H1 (cell line): ENCODE measurements around the gene DDIAS. TPM values are rescaled to one million over a fixed set of nuclear protein-coding genes. Genes with fewer than 3 reads are reported as not detected.

Source experiments
- JUN ChIP-seq: IDR thresholded peaks from 2 replicates; pipeline ENCODE4 v1.6.1; 2011; ENCODE audit warnings: low read depth, mild to moderate bottlenecking, improper control_type of control experiment, low read length
- SP1 ChIP-seq: IDR thresholded peaks from 2 replicates; pipeline ENCODE4 v1.6.1; 2011; ENCODE audit warnings: low read depth, low read length
- ZNF274 ChIP-seq: IDR thresholded peaks from 2 replicates; pipeline ENCODE4 v1.7.0; 2012; ENCODE audit warnings: low read length, borderline replicate concordance; ENCODE audit errors: extremely low read depth
- polyA plus RNA-seq, 7 experiments: library from polyadenylated mRNA; depleted of rRNA in 3 of 7; stranded (reverse) in 5 of 7; unstranded in 2 of 7; fragments of >200 nt in 5 of 7; fragments of 200-250 nt in 2 of 7; gene quantifications; 1 replicate in 5 of 7; 2 replicates in 1 of 7; 4 replicates in 1 of 7; pipeline versions ENCODE4 v1.2.1 to v1.2.3, GENCODE V29; 2011 to 2013; ENCODE audit warnings: missing spikeins in 2 of 7, mixed read lengths in 2 of 7
- total RNA-seq: library from RNA; stranded (reverse); fragmentation: NEBNext Ultra II Directional; extraction: Animal tissue kit (Norgen Biotek cat#: 25700); gene quantifications from 2 replicates; pipeline ENCODE4 v1.2.1, GENCODE V29; 2021
- TF ChIP-seq, protein P1 (sequence below), 3 experiments: IDR thresholded peaks; 1 replicate in 2 of 3; 2 replicates in 1 of 3; pipeline versions ENCODE4 v1.5.1 to v1.6.1; 2011; ENCODE audit warnings: low read length in 3 of 3, mild to moderate bottlenecking in 3 of 3, inconsistent platforms in 2 of 3, low read depth in 1 of 3, moderate library complexity in 1 of 3; ENCODE audit not compliant: insufficient read depth in 1 of 3; ENCODE audit errors: control extremely low read depth in 1 of 3

The DDIAS gene
- total and polyA plus RNA-seq, 2 of the 8 experiments (the other 6 are each of a cell fraction or from before 2014, with no cell fraction given): 11.6 to 25.7 TPM

DNA sequence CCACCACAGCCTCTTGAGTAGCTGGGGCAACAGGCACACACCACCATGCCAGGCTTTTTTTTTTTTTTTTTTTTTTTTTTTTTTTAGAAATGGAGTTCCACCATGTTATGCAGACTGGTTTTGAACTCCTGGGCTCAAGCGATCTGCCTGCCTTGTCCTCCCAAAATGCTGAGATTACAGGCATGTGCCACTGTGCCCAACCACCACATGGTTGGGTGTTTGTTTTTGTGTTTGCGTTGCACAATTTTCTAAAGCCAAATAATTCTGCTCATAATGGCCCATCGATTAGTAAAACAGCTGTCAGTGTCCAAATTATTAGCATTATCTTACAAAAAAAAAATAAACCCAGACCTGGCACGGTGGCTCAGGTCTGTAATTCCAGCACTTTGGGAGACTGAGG is 65.8 kb downstream of the DDIAS start (continued):
- TF ChIP-seq ZNF274 (no peak), JUN (no peak), SP1 (no peak)
- TF ChIP-seq, protein P1, sequence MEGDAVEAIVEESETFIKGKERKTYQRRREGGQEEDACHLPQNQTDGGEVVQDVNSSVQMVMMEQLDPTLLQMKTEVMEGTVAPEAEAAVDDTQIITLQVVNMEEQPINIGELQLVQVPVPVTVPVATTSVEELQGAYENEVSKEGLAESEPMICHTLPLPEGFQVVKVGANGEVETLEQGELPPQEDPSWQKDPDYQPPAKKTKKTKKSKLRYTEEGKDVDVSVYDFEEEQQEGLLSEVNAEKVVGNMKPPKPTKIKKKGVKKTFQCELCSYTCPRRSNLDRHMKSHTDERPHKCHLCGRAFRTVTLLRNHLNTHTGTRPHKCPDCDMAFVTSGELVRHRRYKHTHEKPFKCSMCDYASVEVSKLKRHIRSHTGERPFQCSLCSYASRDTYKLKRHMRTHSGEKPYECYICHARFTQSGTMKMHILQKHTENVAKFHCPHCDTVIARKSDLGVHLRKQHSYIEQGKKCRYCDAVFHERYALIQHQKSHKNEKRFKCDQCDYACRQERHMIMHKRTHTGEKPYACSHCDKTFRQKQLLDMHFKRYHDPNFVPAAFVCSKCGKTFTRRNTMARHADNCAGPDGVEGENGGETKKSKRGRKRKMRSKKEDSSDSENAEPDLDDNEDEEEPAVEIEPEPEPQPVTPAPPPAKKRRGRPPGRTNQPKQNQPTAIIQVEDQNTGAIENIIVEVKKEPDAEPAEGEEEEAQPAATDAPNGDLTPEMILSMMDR (IDR thresholded peaks at IDR 0.05; ENCODE audit: control extremely low read depth in 1 of 3, insufficient read depth in 1 of 3, low read depth in 1 of 3, low read length in 3 of 3): no peak
